T-helper 22 cell (primary cell): ENCODE results near the gene IL36G.

Experiments used
- DNase-seq: peaks from one replicate; pipeline ENCODE4 v3.0.0-alpha.2; 2020; ENCODE audit warnings: low read depth

IL36G gene

DNA sequence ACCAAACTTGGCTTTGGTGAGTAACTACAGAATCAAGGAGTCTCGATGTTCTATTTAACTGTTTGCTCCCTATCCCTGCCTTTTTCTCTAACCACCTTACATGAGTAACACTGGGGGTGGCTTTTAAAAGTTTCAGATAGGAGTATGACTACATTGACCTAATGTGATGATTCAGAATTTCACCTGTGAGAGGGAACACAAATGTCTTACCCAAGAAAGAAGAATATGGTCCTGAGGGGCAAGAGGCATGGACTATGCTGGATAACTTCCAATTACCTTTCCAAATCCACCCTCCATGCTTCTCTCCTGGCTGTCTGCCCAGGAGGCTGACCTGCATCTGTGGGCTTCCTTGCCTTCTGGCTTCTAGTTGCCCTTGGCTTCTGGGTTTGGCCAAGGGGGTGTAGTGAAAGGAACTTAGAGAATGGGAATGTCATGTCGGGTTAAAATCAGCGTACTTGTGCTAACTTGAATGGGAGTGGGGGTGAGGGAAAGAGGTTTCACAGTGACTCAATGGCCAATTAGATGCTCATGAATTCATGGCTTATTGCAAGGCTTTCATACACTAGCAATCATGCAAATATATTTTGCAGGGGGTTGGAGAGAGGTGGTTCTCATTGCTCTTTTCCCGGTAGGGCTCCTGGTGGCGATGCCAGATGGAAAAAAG lies 5.3 kb upstream of the IL36G start:
- DNase-seq, result no peak

- no peak for DNase-seq
Observed at GRCh38 chr2:112973156-112973555, 4.7 kb upstream of the IL36G start.

DNA sequence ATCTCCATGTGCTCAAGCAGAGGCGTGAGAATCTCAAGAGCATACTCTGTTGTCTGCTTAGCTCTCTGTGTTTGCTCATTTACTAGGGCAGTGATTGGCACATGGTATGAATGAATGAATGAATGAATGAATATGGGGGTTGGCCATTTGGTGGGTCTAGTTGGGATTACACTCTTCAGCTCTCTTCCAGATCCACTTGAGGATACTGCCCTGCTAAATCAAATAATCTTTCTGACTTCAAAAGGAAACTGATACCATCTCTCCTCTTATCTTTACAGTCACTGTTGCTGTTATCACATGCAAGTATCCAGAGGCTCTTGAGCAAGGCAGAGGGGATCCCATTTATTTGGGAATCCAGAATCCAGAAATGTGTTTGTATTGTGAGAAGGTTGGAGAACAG lies 1.9 kb downstream of the IL36G start:
- no peak for DNase-seq

DNA sequence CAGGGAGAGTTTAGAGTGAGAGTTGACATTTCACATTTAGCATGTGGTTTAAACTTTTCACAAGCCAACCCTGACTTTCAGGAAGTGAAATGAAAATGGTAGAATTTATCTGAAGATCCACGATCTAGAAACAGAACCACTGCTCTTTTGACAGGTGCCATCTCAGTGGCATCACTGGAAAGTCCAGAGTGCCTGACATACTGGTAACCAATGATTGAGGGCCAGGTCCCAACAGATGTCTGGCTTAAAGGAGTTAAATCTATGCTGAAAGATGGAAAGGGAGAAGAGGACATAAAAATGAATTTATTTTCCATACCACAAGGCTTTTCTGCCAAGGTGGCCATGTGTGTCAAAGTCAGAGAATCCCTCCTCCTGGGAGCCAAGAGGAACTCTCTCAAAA lies 2.7 kb downstream of the IL36G start:
- no peak for DNase-seq

DNA sequence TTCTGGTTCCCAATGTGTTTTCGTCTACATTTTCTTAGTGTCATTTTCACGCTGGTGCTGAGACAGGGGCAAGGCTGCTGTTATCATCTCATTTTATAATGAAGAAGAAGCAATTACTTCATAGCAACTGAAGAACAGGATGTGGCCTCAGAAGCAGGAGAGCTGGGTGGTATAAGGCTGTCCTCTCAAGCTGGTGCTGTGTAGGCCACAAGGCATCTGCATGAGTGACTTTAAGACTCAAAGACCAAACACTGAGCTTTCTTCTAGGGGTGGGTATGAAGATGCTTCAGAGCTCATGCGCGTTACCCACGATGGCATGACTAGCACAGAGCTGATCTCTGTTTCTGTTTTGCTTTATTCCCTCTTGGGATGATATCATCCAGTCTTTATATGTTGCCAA lies 7.3 kb downstream of the IL36G start:
- no peak for DNase-seq

GRCh38 chr2:112989611-112990010 lies 11.8 kb downstream of the IL36G start:
- no peak for DNase-seq

- no peak for DNase-seq
Observed at GRCh38 chr2:112993831-112994230, 16.0 kb downstream of the IL36G start.

DNA sequence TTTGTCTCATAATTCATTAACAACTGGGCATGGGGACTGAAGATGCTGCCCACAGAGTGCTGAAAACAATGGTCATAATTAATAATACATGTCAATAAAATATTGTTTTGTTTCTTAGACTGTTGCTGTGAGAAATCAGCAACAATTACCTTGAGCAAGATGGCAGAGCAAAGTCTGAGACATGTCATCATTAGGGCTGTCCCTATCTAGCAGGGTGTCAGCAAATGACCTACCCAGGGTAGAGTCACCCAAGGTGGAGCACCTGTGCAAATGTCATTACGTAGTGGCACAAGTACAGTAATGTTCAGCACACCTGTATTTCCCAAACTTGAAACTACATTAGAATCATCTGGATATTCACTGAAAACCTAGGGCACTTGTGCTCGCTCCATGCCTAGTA lies 16.8 kb downstream of the IL36G start:
- DNase-seq, result no peak

GRCh38 chr2:112995346-112995920 lies 17.6 kb downstream of the IL36G start:
- DNase-seq, result no peak

GRCh38 chr2:112996635-112997034 lies 18.8 kb downstream of the IL36G start:
- DNase-seq, result peak; percentile 65

DNA sequence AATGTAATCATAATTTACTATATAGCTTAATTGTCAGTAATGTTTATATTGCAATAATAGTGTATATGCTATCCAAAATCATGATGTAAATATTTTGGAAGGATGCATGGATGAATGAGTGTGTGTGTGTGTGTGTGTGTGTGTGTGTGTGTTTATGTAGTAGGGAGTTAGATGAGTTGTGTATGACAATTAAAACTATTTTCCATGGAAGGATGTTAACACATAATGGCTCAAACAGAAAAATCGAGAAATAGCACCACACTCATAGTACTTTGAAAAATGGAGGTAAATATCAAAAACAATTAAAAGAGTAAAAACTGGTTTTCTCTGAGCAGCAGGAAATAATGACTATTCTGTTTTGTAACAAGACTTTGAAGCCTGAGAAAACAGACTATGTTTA lies 19.3 kb downstream of the IL36G start:
- DNase-seq, result no peak

DNA sequence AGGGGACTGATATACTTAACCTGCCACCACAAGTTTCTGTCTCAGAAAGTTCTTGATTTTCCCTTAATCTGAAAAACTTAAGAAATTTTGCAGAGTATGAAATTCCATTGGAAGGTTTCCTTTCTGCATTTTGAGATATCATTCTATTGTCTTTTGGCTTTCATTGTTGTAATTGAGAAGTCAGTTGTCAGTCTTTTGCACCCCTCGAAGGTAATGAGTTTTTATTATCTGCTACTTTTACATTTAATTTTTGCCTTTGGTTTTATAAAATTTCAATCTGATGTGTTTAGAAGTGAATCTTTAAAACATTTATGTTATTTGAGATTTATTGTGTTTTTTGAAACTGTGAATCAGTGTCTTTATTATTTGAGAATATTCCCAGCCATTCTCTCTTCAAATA lies 22.6 kb downstream of the IL36G start:
- DNase-seq, result no peak

- DNase-seq, result no peak
Observed at GRCh38 chr2:113002677-113003076, 24.9 kb downstream of the IL36G start.

GRCh38 chr2:113005030-113005509 lies 27.3 kb downstream of the IL36G start, which contains the start of gene IL36A:
Gene IL36A, plus strand, starts transcription at chr2:113005459. Its CDS starts 413 bp downstream, at chr2:113005872.
- no peak for DNase-seq

DNA sequence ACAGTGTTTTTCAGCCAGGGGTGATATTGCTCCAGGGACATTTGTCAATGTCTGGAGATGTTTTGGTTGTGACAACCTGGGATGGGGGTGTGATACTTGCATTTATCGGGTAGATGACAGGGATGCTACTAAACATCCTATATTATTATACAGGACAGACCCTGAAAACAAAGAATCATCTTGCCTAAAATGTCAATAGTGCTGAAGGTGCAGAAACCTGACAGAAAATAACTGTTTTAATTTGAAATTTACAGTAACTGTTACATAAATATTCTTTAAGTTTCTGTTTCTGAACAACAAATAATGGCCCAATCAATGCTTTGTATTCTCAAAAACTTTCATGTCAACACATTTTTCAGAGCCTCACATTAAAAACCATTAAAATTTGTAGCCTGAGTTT lies 29.4 kb downstream of the IL36G start:
- DNase-seq, result no peak

DNA sequence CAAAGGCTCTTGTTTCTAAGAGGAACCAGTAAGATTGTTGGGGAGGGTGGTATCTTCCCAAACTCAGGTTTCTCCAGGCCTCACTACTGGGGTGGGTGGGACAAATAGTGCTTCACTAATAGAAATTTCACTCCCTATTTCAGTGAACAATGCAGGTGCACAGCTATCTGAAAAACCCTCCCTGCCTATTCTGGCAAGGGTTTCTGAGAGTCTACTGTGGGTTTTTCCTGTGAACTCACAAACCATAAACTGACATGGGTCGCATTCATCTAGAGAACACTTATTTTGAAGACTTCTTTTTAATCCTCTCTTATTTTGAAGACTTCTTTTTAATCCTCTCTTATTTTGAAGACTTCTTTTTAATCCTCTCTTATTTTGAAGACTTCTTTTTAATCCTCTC lies 31.8 kb downstream of the IL36G start:
- no peak for DNase-seq

DNA sequence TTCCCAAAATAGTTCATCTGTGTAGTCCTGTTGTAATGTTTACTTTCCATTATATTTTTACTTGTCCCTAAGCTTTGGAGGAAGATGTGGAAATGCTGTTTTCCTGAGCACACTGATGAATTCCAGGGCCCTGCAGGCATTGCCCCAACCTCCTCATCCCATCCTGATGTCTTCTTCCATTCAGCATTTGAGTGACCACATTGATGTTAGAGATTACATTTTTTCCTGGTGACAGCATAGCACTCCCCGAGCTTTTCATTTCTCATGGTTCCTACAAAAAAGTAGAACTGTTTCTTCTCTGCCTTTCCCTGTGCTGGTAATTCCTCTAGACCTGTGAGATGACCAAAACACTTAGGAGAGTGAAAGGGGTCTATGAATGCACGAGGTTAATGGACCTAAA lies 32.3 kb downstream of the IL36G start:
- DNase-seq, result no peak

- no peak for DNase-seq
Observed at GRCh38 chr2:113011108-113011507, 33.3 kb downstream of the IL36G start.

- no peak for DNase-seq
Observed at GRCh38 chr2:113012436-113013335, 34.9 kb downstream of the IL36G start.

DNA sequence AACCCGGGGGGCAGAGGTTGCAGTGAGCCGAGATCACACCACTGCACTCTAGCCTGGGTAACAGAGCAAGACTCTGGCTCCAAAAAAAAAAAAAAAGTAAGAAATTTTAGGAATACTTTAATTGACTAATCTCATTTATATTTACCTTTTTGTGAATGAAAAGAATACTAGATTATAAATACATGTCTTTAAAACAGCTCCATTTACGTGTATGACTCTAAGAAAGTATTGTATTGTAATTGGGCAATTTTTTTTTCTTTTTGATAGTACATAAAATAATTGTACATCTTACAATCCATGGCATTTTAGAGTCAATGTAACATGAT lies 35.5 kb downstream of the IL36G start:
- DNase-seq, result no peak

DNA sequence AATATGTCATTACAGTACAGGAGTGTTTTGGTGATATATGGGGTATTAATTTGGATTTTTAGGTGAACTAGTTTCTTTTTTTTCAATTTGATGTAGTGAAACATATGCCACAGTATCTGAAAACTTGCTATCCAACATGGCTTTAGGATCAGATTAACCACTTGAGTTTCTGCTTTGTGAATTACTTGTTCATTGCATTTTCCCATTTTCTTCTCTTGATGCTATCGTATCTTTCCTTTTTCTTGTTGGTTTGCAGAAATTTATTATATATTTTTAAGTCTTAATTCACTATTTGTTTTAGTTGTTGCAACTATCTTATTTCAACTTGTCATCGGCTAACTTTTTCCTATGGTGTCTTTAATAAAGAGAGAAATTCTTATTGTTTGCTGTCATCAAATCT lies 36.3 kb downstream of the IL36G start:
- no peak for DNase-seq

DNA sequence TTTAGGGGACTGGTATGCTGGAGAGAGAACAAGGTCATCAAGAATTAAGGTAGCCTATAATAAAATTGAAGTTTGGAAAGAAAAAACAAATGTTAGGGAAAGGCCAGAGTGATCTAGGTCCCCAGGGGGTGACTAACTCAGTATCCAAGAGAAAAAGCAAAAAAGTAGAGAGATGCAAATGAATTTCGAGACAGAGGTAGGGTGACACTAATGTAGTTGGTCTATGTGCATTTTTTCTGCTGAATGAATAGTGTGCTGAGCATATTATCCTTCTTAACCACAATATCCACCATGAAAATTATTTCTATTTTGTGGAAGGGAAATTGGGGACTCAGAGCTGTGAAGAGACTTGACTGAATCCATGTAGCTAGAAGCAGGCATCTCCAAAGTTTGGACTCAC lies 37.2 kb downstream of the IL36G start:
- DNase-seq, result no peak

GRCh38 chr2:113015655-113016054 lies 37.8 kb downstream of the IL36G start:
- DNase-seq, result no peak
